Measurements from ENCODE around the gene DAPK2.

The DAPK2 gene

DNA sequence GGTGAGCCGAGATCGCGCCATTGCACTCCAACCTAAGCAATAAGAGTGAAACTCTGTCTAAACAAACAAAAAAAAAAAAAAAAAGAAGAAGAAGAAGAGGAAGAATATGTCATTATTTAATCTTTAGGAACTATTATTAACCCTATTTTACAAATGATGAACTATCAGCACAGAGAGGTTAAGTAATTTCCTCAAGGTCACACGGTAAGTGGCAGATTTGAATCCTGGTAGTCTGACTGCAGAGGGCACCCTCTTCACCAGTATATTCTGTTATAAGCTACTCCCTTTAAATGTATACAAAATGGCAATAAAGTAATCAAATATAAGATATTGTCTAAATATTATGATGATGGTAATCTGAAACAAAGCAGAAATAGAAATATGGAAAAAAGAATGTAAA, 135.1 kb downstream of the DAPK2 start:
- Histone ChIP-seq H3K4me3 (ENCODE audit: low read depth, low read length) (no peak overlapping the region), H3K36me3 (replicated peaks) (no peaks in the 10 kb centered on the region), H3K27me3 (replicated peaks) (no peaks in the 10 kb centered on the region), H3K27ac (no peak overlapping the region)
- in situ Hi-C loops (cut with HindIII; ENCODE audit: low pct_ligation_motif_present, low sequenced_read_pairs) = no loop called here
- no peak for DNase-seq
- TF ChIP-seq, protein P1, sequence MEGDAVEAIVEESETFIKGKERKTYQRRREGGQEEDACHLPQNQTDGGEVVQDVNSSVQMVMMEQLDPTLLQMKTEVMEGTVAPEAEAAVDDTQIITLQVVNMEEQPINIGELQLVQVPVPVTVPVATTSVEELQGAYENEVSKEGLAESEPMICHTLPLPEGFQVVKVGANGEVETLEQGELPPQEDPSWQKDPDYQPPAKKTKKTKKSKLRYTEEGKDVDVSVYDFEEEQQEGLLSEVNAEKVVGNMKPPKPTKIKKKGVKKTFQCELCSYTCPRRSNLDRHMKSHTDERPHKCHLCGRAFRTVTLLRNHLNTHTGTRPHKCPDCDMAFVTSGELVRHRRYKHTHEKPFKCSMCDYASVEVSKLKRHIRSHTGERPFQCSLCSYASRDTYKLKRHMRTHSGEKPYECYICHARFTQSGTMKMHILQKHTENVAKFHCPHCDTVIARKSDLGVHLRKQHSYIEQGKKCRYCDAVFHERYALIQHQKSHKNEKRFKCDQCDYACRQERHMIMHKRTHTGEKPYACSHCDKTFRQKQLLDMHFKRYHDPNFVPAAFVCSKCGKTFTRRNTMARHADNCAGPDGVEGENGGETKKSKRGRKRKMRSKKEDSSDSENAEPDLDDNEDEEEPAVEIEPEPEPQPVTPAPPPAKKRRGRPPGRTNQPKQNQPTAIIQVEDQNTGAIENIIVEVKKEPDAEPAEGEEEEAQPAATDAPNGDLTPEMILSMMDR (IDR thresholded peaks at IDR 0.05; ENCODE audit: low read depth, low read length, missing control alignments) = no peak

DNA sequence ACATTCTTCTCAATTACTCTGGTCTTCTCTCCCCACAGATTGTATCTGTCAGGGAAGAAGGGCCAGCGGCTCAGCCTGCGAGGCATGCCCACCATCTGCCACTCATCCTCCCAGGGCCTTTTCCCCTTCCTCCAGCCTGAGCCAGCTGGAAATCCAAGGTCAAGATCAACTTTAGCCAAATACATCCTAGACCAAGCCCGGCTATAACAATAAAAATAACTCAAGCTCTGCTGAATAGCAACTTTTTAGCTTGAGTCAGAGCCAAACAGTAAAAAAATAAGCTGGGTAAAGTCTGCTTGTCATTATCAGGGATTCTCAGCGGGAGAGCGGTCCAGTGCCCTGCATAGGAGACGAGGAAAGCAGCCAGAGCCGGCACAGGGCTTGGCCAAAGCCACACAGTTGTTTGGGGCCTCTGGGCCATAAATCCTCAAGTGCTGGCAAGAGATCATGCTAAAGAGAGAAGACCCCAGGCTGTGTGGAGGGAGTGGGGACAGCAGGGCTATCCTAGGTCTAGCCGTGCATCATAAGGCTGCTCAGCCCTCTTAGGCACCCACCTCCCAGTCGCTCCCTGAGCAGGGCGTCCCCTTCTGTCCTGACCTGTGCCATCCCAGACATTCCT, 136.4 kb downstream of the DAPK2 start:
- DNase-seq = peak; percentile 74
- TF ChIP-seq, protein P1 (IDR thresholded peaks at IDR 0.05; ENCODE audit: low read depth, low read length, missing control alignments) = no peak
- in situ Hi-C loops (cut with HindIII; ENCODE audit: low pct_ligation_motif_present, low sequenced_read_pairs) = no loop called here

DNA sequence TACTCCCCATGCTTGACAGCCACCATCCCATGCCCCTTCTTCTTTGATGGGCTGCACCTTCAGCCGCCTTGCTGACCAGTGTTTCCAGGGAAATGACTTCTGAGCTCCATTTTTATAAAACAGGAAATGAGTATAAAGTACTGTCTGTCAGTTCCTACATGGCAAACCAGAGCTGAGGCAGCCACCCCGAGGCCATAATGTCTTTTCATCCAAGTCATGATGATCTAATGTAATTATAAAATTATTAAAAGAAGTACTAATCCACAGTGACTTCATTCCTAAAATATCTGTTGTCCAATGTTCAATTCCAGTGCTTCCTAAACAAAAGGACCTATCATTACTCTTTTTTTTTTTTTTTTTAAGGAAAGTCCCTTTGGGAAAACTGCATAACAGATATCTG, 137.3 kb downstream of the DAPK2 start:
- DNase-seq = no peak
- H3K4me3 ChIP-seq (ENCODE audit: low read depth, low read length) = no peak overlapping the region
- no peaks in the 10 kb centered on the region for H3K27me3 ChIP-seq (replicated peaks)
- H3K27ac ChIP-seq = no peak overlapping the region
- TF ChIP-seq, protein P1 (IDR thresholded peaks at IDR 0.05; ENCODE audit: low read depth, low read length, missing control alignments) = no peak
- in situ Hi-C loops (cut with HindIII; ENCODE audit: low pct_ligation_motif_present, low sequenced_read_pairs) = no loop called here
- no peaks in the 10 kb centered on the region for H3K36me3 ChIP-seq (replicated peaks)

More for the DNA sequence above, 136.4 kb downstream of the DAPK2 start:
- no peaks in the 10 kb centered on the region for H3K27me3 ChIP-seq (replicated peaks)
- no peak overlapping the region for H3K27ac ChIP-seq
- no peaks in the 10 kb centered on the region for H3K36me3 ChIP-seq (replicated peaks)
- H3K4me3 ChIP-seq (ENCODE audit: low read depth, low read length) = no peak overlapping the region

DNA sequence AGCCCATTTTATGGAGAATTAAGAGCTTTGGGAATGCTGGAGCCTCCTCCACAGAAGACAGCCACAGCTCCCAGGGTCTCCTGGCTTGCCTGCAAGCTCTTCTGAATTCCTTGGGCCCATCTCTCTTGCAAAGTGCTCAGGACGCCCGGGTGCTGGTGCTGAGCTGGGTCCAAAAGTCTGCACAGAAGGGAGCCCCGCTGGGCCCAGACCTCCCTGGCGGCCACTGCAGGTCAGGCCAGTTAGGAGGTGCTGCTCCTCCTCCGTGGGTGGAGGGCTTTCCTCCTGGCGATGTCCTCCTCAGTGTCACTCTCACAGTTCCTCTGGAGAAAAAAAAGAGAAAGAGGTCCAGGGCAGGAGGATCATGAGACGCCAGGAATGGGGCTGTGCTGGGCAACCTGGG, 138.0 kb downstream of the DAPK2 start:
- Histone ChIP-seq H3K4me3 (ENCODE audit: low read depth, low read length) (no peak overlapping the region), H3K27ac (no peak overlapping the region), H3K27me3 (replicated peaks) (no peaks in the 10 kb centered on the region), H3K36me3 (replicated peaks) (no peaks in the 10 kb centered on the region)
- in situ Hi-C loops (cut with HindIII; ENCODE audit: low pct_ligation_motif_present, low sequenced_read_pairs) = no loop called here
- no peak for DNase-seq
- TF ChIP-seq, protein P1 (IDR thresholded peaks at IDR 0.05; ENCODE audit: low read depth, low read length, missing control alignments) = no peak

DNA sequence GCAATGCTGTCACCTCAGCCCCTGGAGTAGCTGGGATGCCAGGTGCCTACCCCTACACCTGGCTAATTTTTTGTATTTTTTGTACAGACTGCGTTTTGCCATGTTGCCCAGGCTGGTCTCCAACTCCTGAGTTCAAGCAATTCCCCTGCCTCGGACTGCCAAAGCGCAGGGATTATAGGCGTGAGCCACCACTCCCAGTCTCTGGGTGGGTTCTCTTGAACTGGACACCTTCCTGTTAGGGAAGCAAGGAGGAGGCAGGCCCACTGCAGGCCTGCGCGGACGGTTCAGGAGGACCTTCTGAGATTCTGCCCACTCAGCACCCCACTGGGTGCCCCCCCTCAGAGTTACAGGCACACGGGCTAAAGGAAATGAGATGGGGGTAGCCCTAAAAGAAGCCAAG, 138.8 kb downstream of the DAPK2 start:
- H3K27ac ChIP-seq = no peak overlapping the region
- H3K27me3 ChIP-seq (replicated peaks) = no peaks in the 10 kb centered on the region
- in situ Hi-C loops (cut with HindIII; ENCODE audit: low pct_ligation_motif_present, low sequenced_read_pairs) = no loop called here
- H3K4me3 ChIP-seq (ENCODE audit: low read depth, low read length) = no peak overlapping the region
- DNase-seq = no peak
- TF ChIP-seq, protein P1 (IDR thresholded peaks at IDR 0.05; ENCODE audit: low read depth, low read length, missing control alignments) = no peak
- H3K36me3 ChIP-seq (replicated peaks) = no peaks in the 10 kb centered on the region

DNA sequence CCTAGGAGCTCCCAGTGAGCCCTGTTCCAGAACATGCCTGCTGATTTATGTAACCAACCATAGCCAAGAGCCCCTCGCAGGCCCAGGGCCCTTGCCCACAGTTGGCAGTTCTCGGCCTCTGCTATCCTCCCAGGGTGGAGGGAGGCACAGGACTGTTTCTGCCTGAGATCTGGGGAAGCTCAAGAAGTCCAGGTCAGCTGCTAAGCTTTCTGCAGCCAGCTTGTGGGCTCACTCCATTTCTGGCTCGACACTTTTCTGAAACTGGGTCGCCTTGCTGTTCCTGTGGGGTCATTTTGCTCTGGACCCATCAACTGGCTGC, 140.1 kb downstream of the DAPK2 start:
- H3K36me3 ChIP-seq (replicated peaks) = no peaks in the 10 kb centered on the region
- H3K27me3 ChIP-seq (replicated peaks) = no peaks in the 10 kb centered on the region
- in situ Hi-C loops (cut with HindIII; ENCODE audit: low pct_ligation_motif_present, low sequenced_read_pairs) = no loop called here
- no peak overlapping the region for H3K27ac ChIP-seq
- TF ChIP-seq, protein P1 (IDR thresholded peaks at IDR 0.05; ENCODE audit: low read depth, low read length, missing control alignments) = no peak
- DNase-seq = no peak
- no peak overlapping the region for H3K4me3 ChIP-seq (ENCODE audit: low read depth, low read length)

Measured in brain microvascular endothelial cell (primary cell).